CD4-positive, alpha-beta T cell treated with Interleukin-21 for 1 hour (primary cell): ENCODE results near the gene HOXD3.

Experiments
- DNase-seq: peaks from one replicate; pipeline ENCODE4 v3.0.0-alpha.2; 2020

HOXD3 gene

GRCh38 chr2:176135035-176135440, 22.1 kb upstream of the HOXD3 start:
- DNase-seq, result no peak

GRCh38 chr2:176136374-176137251, 20.5 kb upstream of the HOXD3 start:
- DNase-seq, result no peak

- no peak for DNase-seq
These were observed 19.9 kb upstream of the HOXD3 start for GRCh38 chr2:176137252-176137580.

- DNase-seq, result no peak
These were observed 19.2 kb upstream of the HOXD3 start for GRCh38 chr2:176137906-176138305.

- DNase-seq, result no peak
These were observed 18.6 kb upstream of the HOXD3 start for GRCh38 chr2:176138526-176138922.

- no peak for DNase-seq
These were observed 18.0 kb upstream of the HOXD3 start for GRCh38 chr2:176138923-176139660.

- no peak for DNase-seq
These were observed 17.2 kb upstream of the HOXD3 start for GRCh38 chr2:176139661-176140512.

- peak; percentile 62 for DNase-seq
These were observed 16.4 kb upstream of the HOXD3 start for GRCh38 chr2:176140513-176141317.

- no peak for DNase-seq
These were observed 14.8 kb upstream of the HOXD3 start for GRCh38 chr2:176142281-176142680.

GRCh38 chr2:176145085-176145969, 11.8 kb upstream of the HOXD3 start:
- DNase-seq, result no peak

GRCh38 chr2:176146101-176146500, 11.0 kb upstream of the HOXD3 start:
- DNase-seq, result no peak

- no peak for DNase-seq
These were observed 10.5 kb upstream of the HOXD3 start for GRCh38 chr2:176146645-176147044.

- no peak for DNase-seq
These were observed 9.8 kb upstream of the HOXD3 start for GRCh38 chr2:176147210-176147799.

- DNase-seq, result no peak
These were observed 9.2 kb upstream of the HOXD3 start for GRCh38 chr2:176147800-176148496.

- no peak for DNase-seq
These were observed 8.2 kb upstream of the HOXD3 start for GRCh38 chr2:176148751-176149421.

GRCh38 chr2:176149481-176149938, 7.6 kb upstream of the HOXD3 start:
- DNase-seq, result no peak

- no peak for DNase-seq
These were observed 7.0 kb upstream of the HOXD3 start for GRCh38 chr2:176149939-176150583.

- DNase-seq, result no peak
These were observed 6.3 kb upstream of the HOXD3 start for GRCh38 chr2:176150584-176151441.
